ENCODE results near the gene LRRC26. TPM values are rescaled to one million over a fixed set of nuclear protein-coding genes. Genes with fewer than 3 reads are reported as not detected.

The LRRC26 gene
- total and polyA plus RNA-seq, 2 of the 13 experiments (the other 11 are each of a cell fraction or from before 2014, with no cell fraction given) = not detected

- no peak for TF ChIP-seq WIZ (CRISPR knock-in tag; IDR thresholded peaks at IDR 0.05)
- TF ChIP-seq, protein P1, sequence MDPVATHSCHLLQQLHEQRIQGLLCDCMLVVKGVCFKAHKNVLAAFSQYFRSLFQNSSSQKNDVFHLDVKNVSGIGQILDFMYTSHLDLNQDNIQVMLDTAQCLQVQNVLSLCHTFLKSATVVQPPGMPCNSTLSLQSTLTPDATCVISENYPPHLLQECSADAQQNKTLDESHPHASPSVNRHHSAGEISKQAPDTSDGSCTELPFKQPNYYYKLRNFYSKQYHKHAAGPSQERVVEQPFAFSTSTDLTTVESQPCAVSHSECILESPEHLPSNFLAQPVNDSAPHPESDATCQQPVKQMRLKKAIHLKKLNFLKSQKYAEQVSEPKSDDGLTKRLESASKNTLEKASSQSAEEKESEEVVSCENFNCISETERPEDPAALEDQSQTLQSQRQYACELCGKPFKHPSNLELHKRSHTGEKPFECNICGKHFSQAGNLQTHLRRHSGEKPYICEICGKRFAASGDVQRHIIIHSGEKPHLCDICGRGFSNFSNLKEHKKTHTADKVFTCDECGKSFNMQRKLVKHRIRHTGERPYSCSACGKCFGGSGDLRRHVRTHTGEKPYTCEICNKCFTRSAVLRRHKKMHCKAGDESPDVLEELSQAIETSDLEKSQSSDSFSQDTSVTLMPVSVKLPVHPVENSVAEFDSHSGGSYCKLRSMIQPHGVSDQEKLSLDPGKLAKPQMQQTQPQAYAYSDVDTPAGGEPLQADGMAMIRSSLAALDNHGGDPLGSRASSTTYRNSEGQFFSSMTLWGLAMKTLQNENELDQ (CRISPR knock-in tag; IDR thresholded peaks at IDR 0.05; ENCODE audit: borderline replicate concordance) = no peak
- no peak for TF ChIP-seq JUN (CRISPR knock-in tag; IDR thresholded peaks at IDR 0.05)
- TF ChIP-seq TGIF2 (CRISPR knock-in tag; IDR thresholded peaks at IDR 0.05) = no peak
- TF ChIP-seq, protein P2, sequence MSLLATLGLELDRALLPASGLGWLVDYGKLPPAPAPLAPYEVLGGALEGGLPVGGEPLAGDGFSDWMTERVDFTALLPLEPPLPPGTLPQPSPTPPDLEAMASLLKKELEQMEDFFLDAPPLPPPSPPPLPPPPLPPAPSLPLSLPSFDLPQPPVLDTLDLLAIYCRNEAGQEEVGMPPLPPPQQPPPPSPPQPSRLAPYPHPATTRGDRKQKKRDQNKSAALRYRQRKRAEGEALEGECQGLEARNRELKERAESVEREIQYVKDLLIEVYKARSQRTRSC (CRISPR knock-in tag; IDR thresholded peaks at IDR 0.05; ENCODE audit: low read depth) = no peak
- no peak for TF ChIP-seq ZNF678 (CRISPR knock-in tag; IDR thresholded peaks at IDR 0.05)
- no peak for TF ChIP-seq ZNF724P (CRISPR knock-in tag; IDR thresholded peaks at IDR 0.05; ENCODE audit: borderline replicate concordance)
- TF ChIP-seq ELF4 (CRISPR knock-in tag; IDR thresholded peaks at IDR 0.05; ENCODE audit: borderline replicate concordance) = no peak
- no peak for TF ChIP-seq ZFP41 (CRISPR knock-in tag; IDR thresholded peaks at IDR 0.05; ENCODE audit: borderline replicate concordance)
- peak; percentile 65; the same call in 1 of the 2 replicates for TF ChIP-seq NFKB2 (CRISPR knock-in tag; IDR thresholded peaks at IDR 0.05; ENCODE audit: borderline replicate concordance)
- TF ChIP-seq ZNF629 (CRISPR knock-in tag; conservative IDR thresholded peaks at IDR 0.05) = no peak
- TF ChIP-seq, protein P3, sequence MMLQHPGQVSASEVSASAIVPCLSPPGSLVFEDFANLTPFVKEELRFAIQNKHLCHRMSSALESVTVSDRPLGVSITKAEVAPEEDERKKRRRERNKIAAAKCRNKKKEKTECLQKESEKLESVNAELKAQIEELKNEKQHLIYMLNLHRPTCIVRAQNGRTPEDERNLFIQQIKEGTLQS (CRISPR knock-in tag; IDR thresholded peaks at IDR 0.05) = no peak
- TF ChIP-seq NFYB (CRISPR knock-in tag; IDR thresholded peaks at IDR 0.05) = no peak
- TF ChIP-seq ZSCAN12 (CRISPR knock-in tag; IDR thresholded peaks at IDR 0.05) = no peak
- peak; percentile 49; the same call in 1 of the 2 replicates for TF ChIP-seq HOXA3 (CRISPR knock-in tag; IDR thresholded peaks at IDR 0.05)
- TF ChIP-seq ZNF503 (CRISPR knock-in tag; IDR thresholded peaks at IDR 0.05) = peak; percentile 40; the same call in 1 of the 2 replicates
- no peak for TF ChIP-seq ZNF225 (CRISPR knock-in tag; IDR thresholded peaks at IDR 0.05)
- TF ChIP-seq POLR2AphosphoS2 (IDR thresholded peaks at IDR 0.05; ENCODE audit: low read depth, low read length) = no peak
- no peak for TF ChIP-seq TCF12 (IDR thresholded peaks at IDR 0.05)
- TF ChIP-seq TCF12 (CRISPR knock-in tag; IDR thresholded peaks at IDR 0.05) = 0 out of 2 replicates have a peak, but pooled peaks have one; percentile 45
- no peak for TF ChIP-seq NFE2 (CRISPR knock-in tag; IDR thresholded peaks at IDR 0.05)
- no peak for TF ChIP-seq ZNF230 (CRISPR knock-in tag; IDR thresholded peaks at IDR 0.05)
- peak; percentile 57 for TF ChIP-seq IKZF4 (CRISPR knock-in tag; IDR thresholded peaks at IDR 0.05; ENCODE audit: borderline replicate concordance, low read depth, not compliant biosample characterization)
- 0 out of 2 replicates have a peak, but pooled peaks have one; percentile 11 for TF ChIP-seq RAD21 (CRISPR knock-in tag; IDR thresholded peaks at IDR 0.05)
- TF ChIP-seq ZNF839 (CRISPR knock-in tag; IDR thresholded peaks at IDR 0.05; ENCODE audit: borderline replicate concordance) = no peak
- no peak for TF ChIP-seq ZNF598 (CRISPR knock-in tag; IDR thresholded peaks at IDR 0.05; ENCODE audit: borderline replicate concordance)
Measured at GRCh38 chr9:137217276-137218211, 47.7 kb upstream of the LRRC26 start (continued).

All from HepG2 (cell line).